Neural cell (in vitro differentiated cells): ENCODE results near the gene WRAP73. TPM values are rescaled to one million over a fixed set of nuclear protein-coding genes. Genes with fewer than 3 reads are reported as not detected.

ENCODE experiments used
- H2AFZ ChIP-seq: fragments of 200-600, 300-800 bp; sonication (generic), shearing (Covaris generic); 2 replicates; pipeline ENCODE4 v1.6.0; 2014; ENCODE audit warnings: low read depth, mild to moderate bottlenecking, antibody characterized with exemption, low read length, moderate library complexity
- H3F3A ChIP-seq: fragments of 200-600 bp; shearing (Covaris generic); 2 replicates; pipeline ENCODE4 v1.6.1; 2016; ENCODE audit warnings: mild to moderate bottlenecking, moderate library complexity, mixed read lengths, antibody characterized with exemption, low read length; ENCODE audit not compliant: insufficient read depth, poor library complexity, severe bottlenecking
- H3K27ac ChIP-seq: fragments of 200-600, 300-800 bp; sonication (generic), shearing (Covaris generic); 2 replicates; pipeline ENCODE4 v1.5.1; 2014; ENCODE audit warnings: mild to moderate bottlenecking, low read length, moderate library complexity
- H3K27me3 ChIP-seq: fragments of 300-800, 200-600 bp; sonication (generic), shearing (Covaris generic); 2 replicates; pipeline ENCODE4 v1.6.0; 2014; ENCODE audit warnings: mild to moderate bottlenecking, low read depth, low read length, moderate library complexity; ENCODE audit not compliant: insufficient read depth
- H3K36me3 ChIP-seq: fragments of 300-800, 200-600 bp; sonication (generic), shearing (Covaris generic); 2 replicates; pipeline ENCODE4 v1.5.1; 2014; ENCODE audit warnings: mild to moderate bottlenecking, antibody characterized with exemption, low read length, moderate library complexity; ENCODE audit not compliant: insufficient read depth
- H3K4me2 ChIP-seq: fragments of 300-800, 200-600 bp; sonication (generic), shearing (Covaris generic); 2 replicates; pipeline ENCODE4 v1.6.0; 2014; ENCODE audit warnings: mild to moderate bottlenecking, low read length
- H3K4me3 ChIP-seq: fragments of 300-800, 200-600 bp; sonication (generic), shearing (Covaris generic); 2 replicates; pipeline ENCODE4 v1.5.1; 2014; ENCODE audit warnings: mild to moderate bottlenecking, low read length, moderate library complexity
- H3K79me2 ChIP-seq: fragments of 200-600 bp; shearing (Covaris generic); replicated peaks from 2 replicates; pipeline ENCODE4 v1.6.0; 2014; ENCODE audit warnings: mild to moderate bottlenecking, low read length, moderate library complexity; ENCODE audit not compliant: insufficient read depth
- H3K9ac ChIP-seq: fragments of 300-800, 200-600 bp; sonication (generic), shearing (Covaris generic); 2 replicates; pipeline ENCODE4 v1.6.1; 2016; ENCODE audit warnings: mild to moderate bottlenecking, low read length, mixed read lengths
- H3K9me2 ChIP-seq: fragments of 200-600 bp; shearing (Covaris generic); 2 replicates; pipeline ENCODE4 v1.6.1; 2016; ENCODE audit warnings: mild to moderate bottlenecking, low read length, mixed read lengths; ENCODE audit not compliant: insufficient read depth
- H3K9me3 ChIP-seq: fragments of 200-600, 300-800 bp; sonication (generic), shearing (Covaris generic); 2 replicates; pipeline ENCODE4 v1.6.1; 2016; ENCODE audit warnings: mild to moderate bottlenecking, mixed run types, low read length, moderate library complexity, mixed read lengths
- H4K20me1 ChIP-seq: fragments of 200-600 bp; shearing (Covaris generic); 2 replicates; pipeline ENCODE4 v1.6.1; 2016; ENCODE audit warnings: mild to moderate bottlenecking, mixed run types; ENCODE audit not compliant: insufficient read depth
- CTCF ChIP-seq: fragments of 450-650 bp; IDR thresholded peaks from 2 replicates; pipeline ENCODE4 v1.5.1; 2014; ENCODE audit warnings: antibody characterized with exemption, mild to moderate bottlenecking, moderate library complexity; ENCODE audit not compliant: poor library complexity, severe bottlenecking
- EP300 ChIP-seq: fragments of 450-650 bp; conservative IDR thresholded peaks from 2 replicates; pipeline ENCODE4 v1.6.1; 2014; ENCODE audit warnings: antibody characterized with exemption, mild to moderate bottlenecking, moderate library complexity; ENCODE audit not compliant: poor library complexity, severe bottlenecking
- EZH2 ChIP-seq: fragments of 200-600, 300-800 bp; shearing (Covaris generic), sonication (generic); IDR thresholded peaks from 2 replicates; pipeline ENCODE4 v1.6.1; 2014; ENCODE audit warnings: antibody characterized with exemption, low read length, borderline replicate concordance, mild to moderate bottlenecking; ENCODE audit not compliant: insufficient read depth, poor library complexity, severe bottlenecking
- MXI1 ChIP-seq: fragments of 450-650 bp; conservative IDR thresholded peaks from 2 replicates; pipeline ENCODE4 v1.6.1; 2014; ENCODE audit warnings: antibody characterized with exemption, mild to moderate bottlenecking; ENCODE audit not compliant: poor library complexity, severe bottlenecking
- POLR2AphosphoS5 ChIP-seq: IDR thresholded peaks from 2 replicates; pipeline ENCODE4 v1.6.1; 2012
- RAD21 ChIP-seq: fragments of 450-650 bp; conservative IDR thresholded peaks from 2 replicates; pipeline ENCODE4 v1.6.1; 2014; ENCODE audit warnings: antibody characterized with exemption, mild to moderate bottlenecking, moderate library complexity
- SMC3 ChIP-seq: fragments of 450-650 bp; conservative IDR thresholded peaks from 2 replicates; pipeline ENCODE4 v1.6.1; 2014; ENCODE audit warnings: antibody characterized with exemption, mild to moderate bottlenecking, moderate library complexity; ENCODE audit not compliant: poor library complexity
- TAF1 ChIP-seq: IDR thresholded peaks from 2 replicates; pipeline ENCODE4 v1.6.1; 2012; ENCODE audit warnings: low read depth
- polyA plus RNA-seq: library from polyadenylated mRNA; depleted of rRNA; stranded (reverse); fragments of >200 nt; gene quantifications from 2 replicates; pipeline ENCODE4 v1.2.3, GENCODE V29; 2014
- TF ChIP-seq, protein P1 (sequence below): IDR thresholded peaks from 2 replicates; pipeline ENCODE4 v1.6.1; 2012; ENCODE audit warnings: borderline replicate concordance

Gene WRAP73
- polyA plus RNA-seq, 1 donor from 2014 or later = 32.9 TPM

DNA sequence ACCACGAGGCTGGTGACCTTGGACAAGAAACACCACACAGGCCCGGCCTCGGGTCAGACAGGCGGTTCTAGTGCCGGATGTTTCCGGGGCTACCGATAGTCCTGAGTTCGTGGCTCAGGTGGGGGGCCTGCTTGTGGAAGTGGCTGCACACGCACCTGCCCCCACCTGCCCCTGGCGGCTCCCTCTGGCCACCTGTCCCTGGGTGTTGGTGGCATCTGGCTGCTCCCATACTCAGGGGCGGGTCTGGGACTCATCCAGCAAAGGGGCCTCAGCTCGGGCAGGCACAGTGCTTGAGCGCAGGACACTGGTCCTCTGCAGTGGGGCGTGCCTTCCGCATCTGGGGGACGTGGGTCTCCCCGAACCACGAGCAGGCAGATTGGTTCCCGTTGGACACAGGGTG lies 36.0 kb upstream of the WRAP73 start:
- Histone ChIP-seq H3F3A (no peaks in the 10 kb centered on the region), H3K4me3 (no peak overlapping the region), H3K4me2 (no peak overlapping the region), H3K27ac (no peak overlapping the region), H3K9me3 (no peaks in the 10 kb centered on the region), H3K9me2 (no peaks in the 10 kb centered on the region), H2AFZ (no peak overlapping the region), H4K20me1 (no peaks in the 10 kb centered on the region), H3K9ac (no peak overlapping the region), H3K36me3 (no peaks in the 10 kb centered on the region), H3K79me2 (no peaks in the 10 kb centered on the region), H3K27me3 (no peaks in the 10 kb centered on the region)
- TF ChIP-seq RAD21 (no peak), POLR2AphosphoS5 (no peak), SMC3 (no peak), CTCF (no peak), MXI1 (no peak), EP300 (no peak), TAF1 (no peak), EZH2 (no peak)
- TF ChIP-seq, protein P1, sequence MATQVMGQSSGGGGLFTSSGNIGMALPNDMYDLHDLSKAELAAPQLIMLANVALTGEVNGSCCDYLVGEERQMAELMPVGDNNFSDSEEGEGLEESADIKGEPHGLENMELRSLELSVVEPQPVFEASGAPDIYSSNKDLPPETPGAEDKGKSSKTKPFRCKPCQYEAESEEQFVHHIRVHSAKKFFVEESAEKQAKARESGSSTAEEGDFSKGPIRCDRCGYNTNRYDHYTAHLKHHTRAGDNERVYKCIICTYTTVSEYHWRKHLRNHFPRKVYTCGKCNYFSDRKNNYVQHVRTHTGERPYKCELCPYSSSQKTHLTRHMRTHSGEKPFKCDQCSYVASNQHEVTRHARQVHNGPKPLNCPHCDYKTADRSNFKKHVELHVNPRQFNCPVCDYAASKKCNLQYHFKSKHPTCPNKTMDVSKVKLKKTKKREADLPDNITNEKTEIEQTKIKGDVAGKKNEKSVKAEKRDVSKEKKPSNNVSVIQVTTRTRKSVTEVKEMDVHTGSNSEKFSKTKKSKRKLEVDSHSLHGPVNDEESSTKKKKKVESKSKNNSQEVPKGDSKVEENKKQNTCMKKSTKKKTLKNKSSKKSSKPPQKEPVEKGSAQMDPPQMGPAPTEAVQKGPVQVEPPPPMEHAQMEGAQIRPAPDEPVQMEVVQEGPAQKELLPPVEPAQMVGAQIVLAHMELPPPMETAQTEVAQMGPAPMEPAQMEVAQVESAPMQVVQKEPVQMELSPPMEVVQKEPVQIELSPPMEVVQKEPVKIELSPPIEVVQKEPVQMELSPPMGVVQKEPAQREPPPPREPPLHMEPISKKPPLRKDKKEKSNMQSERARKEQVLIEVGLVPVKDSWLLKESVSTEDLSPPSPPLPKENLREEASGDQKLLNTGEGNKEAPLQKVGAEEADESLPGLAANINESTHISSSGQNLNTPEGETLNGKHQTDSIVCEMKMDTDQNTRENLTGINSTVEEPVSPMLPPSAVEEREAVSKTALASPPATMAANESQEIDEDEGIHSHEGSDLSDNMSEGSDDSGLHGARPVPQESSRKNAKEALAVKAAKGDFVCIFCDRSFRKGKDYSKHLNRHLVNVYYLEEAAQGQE = no peak

DNA sequence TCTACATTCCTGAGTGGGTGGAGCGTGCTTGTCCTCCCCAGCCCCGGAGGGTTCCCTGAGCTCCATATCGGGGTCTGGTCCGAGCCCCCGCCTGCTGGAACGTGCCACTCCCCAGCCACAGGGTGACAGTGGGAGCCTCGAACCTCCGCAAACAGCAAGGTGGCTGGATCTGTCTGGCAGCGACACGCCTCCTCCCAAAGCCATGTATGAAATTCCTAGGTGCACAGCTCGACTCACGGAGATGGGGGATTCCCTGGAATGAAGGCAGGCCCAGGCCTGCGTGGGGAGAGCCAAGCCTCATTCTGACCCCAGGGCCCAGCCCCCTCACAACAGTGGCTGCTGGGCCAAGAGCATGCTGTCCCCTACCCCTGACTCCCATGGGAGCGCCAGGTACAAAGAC lies 35.3 kb upstream of the WRAP73 start:
- no peak for TF ChIP-seq TAF1
- no peak for TF ChIP-seq EP300
- no peak for TF ChIP-seq RAD21
- TF ChIP-seq SMC3 = no peak
- TF ChIP-seq EZH2 = no peak
- TF ChIP-seq CTCF = no peak
- TF ChIP-seq, protein P1 = no peak
- no peak for TF ChIP-seq POLR2AphosphoS5
- TF ChIP-seq MXI1 = no peak

More for the DNA sequence above, 35.3 kb upstream of the WRAP73 start:
- no peaks in the 10 kb centered on the region for H3K79me2 ChIP-seq
- no peak overlapping the region for H2AFZ ChIP-seq
- H3K27me3 ChIP-seq = no peaks in the 10 kb centered on the region
- no peaks in the 10 kb centered on the region for H3K9me2 ChIP-seq
- no peak overlapping the region for H3K4me3 ChIP-seq
- no peaks in the 10 kb centered on the region for H4K20me1 ChIP-seq
- H3K9me3 ChIP-seq = no peaks in the 10 kb centered on the region
- H3K4me2 ChIP-seq = no peak overlapping the region
- H3K9ac ChIP-seq = no peak overlapping the region
- no peaks in the 10 kb centered on the region for H3F3A ChIP-seq
- H3K36me3 ChIP-seq = no peaks in the 10 kb centered on the region
- H3K27ac ChIP-seq = no peak overlapping the region
